Nephron progenitor cell (in vitro differentiated cells): ENCODE results near the gene GPRIN1.

Experiments used
- DNase-seq: peaks from one replicate; pipeline ENCODE4 v3.0.0; 2021
- H3K27ac Mint-ChIP-seq: 2 replicates; pipeline ENCODE4 v1.8.0; 2021; ENCODE audit warnings: mild to moderate bottlenecking, moderate library complexity, mixed read lengths
- H3K27me3 Mint-ChIP-seq: 2 replicates; pipeline ENCODE4 v1.8.0; 2021; ENCODE audit warnings: mild to moderate bottlenecking, low read depth, mixed read lengths; ENCODE audit not compliant: poor library complexity
- H3K36me3 Mint-ChIP-seq: 2 replicates; pipeline ENCODE4 v1.8.0; 2021; ENCODE audit warnings: low read depth, mixed read lengths
- H3K4me1 Mint-ChIP-seq: 2 replicates; pipeline ENCODE4 v1.8.0; 2021; ENCODE audit warnings: mixed read lengths
- H3K4me3 Mint-ChIP-seq: 2 replicates; pipeline ENCODE4 v1.8.0; 2021; ENCODE audit warnings: mild to moderate bottlenecking, moderate library complexity, mixed read lengths
- H3K9me3 Mint-ChIP-seq: 2 replicates; pipeline ENCODE4 v1.8.0; 2021; ENCODE audit warnings: mild to moderate bottlenecking, moderate library complexity, mixed read lengths
- CTCF ChIP-seq: fragments of 200-600 bp; sonication (generic); IDR thresholded peaks from 2 replicates; pipeline ENCODE4 v1.5.0; 2021; ENCODE audit warnings: antibody characterized with exemption

The GPRIN1 gene

DNA sequence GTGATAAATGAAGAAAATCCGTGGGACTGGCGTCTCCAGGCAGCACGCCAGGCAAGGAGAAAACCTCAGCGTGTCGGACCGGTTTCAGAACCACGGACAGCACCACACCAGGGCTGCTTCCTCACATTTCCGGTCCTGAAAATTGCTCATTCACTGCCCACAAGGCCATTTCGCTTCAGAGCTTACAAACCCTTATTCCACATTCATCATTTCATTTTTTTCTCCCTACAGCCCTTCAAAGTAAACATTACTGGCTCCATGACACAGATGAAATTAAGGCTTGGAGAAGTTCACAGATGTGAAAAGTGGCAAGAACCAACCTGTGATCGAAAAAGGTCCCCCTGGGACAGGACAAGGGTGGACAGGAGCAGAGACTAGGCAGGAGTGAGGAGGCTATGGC, 1.5 kb upstream of the GPRIN1 start:
- peaks cover 46% of the 10 kb centered on the region for H3K27me3 Mint-ChIP-seq
- no peak overlapping the region for H3K27ac Mint-ChIP-seq

DNA sequence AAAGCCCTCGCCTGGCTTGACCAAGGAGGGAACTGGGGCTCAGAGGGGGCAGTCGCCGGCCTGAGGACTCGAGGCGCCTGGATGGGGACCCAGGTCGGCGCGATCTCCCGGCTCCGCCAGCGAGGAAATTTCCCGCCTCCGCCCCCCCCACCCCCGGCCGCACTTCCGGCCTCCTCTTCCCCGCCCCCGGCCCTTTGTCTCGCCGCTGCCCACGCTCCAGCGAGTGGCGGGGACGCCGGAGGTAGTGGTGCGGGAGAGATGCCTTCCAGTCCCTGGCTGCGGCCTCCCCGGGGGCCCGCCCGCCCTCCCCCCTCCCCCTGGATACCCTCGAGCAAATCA, 448 bp upstream of the GPRIN1 start:
- Mint-ChIP-seq H3K36me3 (no peaks in the 10 kb centered on the region), H3K27ac (no peak overlapping the region), H3K4me3 (peak overlapping the region; percentile 77), H3K27me3 (peaks cover 36% of the 10 kb centered on the region), H3K9me3 (no peaks in the 10 kb centered on the region), H3K4me1 (peaks cover 30% of the 10 kb centered on the region)
- DNase-seq = peak; percentile 30
- no peak for TF ChIP-seq CTCF

More for the DNA sequence above, 1.5 kb upstream of the GPRIN1 start:
- peak; percentile 93 for DNase-seq
- no peak overlapping the region for H3K4me3 Mint-ChIP-seq
- no peaks in the 10 kb centered on the region for H3K36me3 Mint-ChIP-seq
- H3K9me3 Mint-ChIP-seq = no peaks in the 10 kb centered on the region
- TF ChIP-seq CTCF = no peak
- H3K4me1 Mint-ChIP-seq = peaks cover 23% of the 10 kb centered on the region

DNA sequence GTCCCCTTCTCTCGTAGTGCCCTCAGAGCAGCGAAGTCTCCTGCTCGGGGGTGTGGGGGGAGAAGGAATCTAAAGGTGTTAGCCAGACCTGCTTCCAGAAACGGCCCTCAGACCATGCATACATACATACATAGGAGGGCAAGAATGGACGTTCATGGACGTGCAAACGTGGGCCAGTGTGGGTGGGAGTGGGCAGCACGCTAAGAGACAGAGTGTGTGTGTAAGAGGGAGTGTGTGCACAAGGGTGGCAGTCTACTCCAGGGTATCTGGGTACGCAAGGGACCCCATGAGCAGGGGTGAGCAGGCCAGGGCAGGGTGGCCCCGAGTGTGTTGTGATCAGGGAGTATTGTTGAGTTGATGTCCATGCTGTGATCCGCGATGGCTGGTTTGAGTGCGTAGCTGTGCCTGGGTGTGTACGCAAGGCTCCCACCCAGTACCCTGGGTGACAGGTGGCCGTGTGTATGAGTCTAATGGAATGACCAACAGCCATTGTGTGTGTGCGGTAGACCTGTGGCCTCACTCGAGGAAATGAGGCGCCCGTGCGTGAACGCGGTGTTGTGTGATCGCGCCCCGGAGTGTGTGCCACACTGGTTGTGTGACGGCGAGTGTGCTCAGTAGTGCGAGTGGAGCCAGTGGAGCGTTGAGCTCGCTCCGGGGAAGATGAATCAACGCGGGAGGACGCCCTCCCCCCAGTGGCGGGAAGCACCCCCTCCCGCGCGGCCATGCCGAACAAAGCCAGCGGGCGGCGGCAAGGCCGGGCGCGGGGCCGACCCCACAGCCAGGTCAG, 826 bp downstream of the GPRIN1 start:
- TF ChIP-seq CTCF = no peak
- Mint-ChIP-seq H3K4me3 (peak overlapping the region; percentile 90), H3K4me1 (peaks cover 30% of the 10 kb centered on the region), H3K27ac (peak overlapping the region; percentile 92), H3K27me3 (peaks cover 25% of the 10 kb centered on the region), H3K36me3 (no peaks in the 10 kb centered on the region), H3K9me3 (no peaks in the 10 kb centered on the region)
- DNase-seq = no peak

DNA sequence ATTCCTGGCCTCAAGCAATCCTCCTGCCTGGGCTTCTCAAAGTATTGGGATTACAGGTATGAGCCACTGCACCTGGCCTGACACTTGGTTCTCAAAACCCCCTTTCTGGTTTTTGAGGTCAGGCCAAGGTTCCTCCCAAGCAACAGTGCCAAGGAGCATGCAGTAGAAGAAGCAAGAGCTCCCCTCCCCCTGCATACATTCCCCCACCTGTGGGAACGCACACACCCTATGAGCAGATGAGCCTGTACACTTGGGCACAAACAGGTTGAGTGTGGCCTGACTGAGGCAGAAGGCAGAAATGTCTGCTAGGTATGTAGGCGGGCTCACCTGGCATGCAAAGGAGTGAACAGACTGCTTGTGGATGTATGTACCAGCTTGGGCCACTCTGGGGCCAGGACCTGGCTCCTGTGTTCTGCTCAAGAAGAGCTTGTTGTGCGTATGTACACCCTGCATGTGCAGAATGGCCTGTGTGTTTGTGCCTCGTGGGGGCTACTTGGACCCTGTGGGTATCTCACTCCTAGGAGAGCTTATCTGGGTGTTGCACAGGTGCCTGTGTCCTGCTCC, 1.7 kb downstream of the GPRIN1 start:
- H3K27me3 Mint-ChIP-seq = peaks cover 21% of the 10 kb centered on the region
- no peaks in the 10 kb centered on the region for H3K9me3 Mint-ChIP-seq
- no peak for TF ChIP-seq CTCF
- no peak for DNase-seq
- H3K36me3 Mint-ChIP-seq = no peaks in the 10 kb centered on the region
- peak overlapping the region; percentile 90 for H3K4me3 Mint-ChIP-seq
- H3K27ac Mint-ChIP-seq = no peak overlapping the region
- H3K4me1 Mint-ChIP-seq = peaks cover 34% of the 10 kb centered on the region

GRCh38 chr5:176606875-176607274, 3.1 kb downstream of the GPRIN1 start:
- TF ChIP-seq CTCF = no peak
- Mint-ChIP-seq H3K4me1 (peaks cover 47% of the 10 kb centered on the region), H3K9me3 (no peaks in the 10 kb centered on the region)

GRCh38 chr5:176606032-176606431, 3.9 kb downstream of the GPRIN1 start:
- DNase-seq = no peak
- Mint-ChIP-seq H3K27me3 (peaks cover 14% of the 10 kb centered on the region), H3K4me1 (peaks cover 48% of the 10 kb centered on the region), H3K9me3 (no peaks in the 10 kb centered on the region), H3K4me3 (no peak overlapping the region), H3K36me3 (no peaks in the 10 kb centered on the region), H3K27ac (no peak overlapping the region)
- no peak for TF ChIP-seq CTCF

More at GRCh38 chr5:176606875-176607274, 3.1 kb downstream of the GPRIN1 start:
- Mint-ChIP-seq H3K27me3 (peaks cover 18% of the 10 kb centered on the region), H3K27ac (no peak overlapping the region), H3K36me3 (no peaks in the 10 kb centered on the region), H3K4me3 (no peak overlapping the region)
- DNase-seq = no peak
